Sigmoid colon (tissue), 7 donors: ENCODE measurements around the gene PGAM2. TPM values are rescaled to one million over a fixed set of nuclear protein-coding genes. Genes with fewer than 3 reads are reported as not detected.

ENCODE experiments used
- DNase-seq: peaks from one replicate; pipeline ENCODE4 v3.0.0-alpha.2; 2019
- H3K27ac ChIP-seq, 4 donors: fragments of 200-600 bp; sonication (generic); one replicate each; pipeline ENCODE4 v1.5.1; 2016 to 2019; ENCODE audit warnings: mild to moderate bottlenecking in 1 of 4
- H3K27me3 ChIP-seq, 3 donors: fragments of 200-600 bp; sonication (generic); one replicate each; pipeline ENCODE4 v1.5.1; 2019; ENCODE audit warnings: mild to moderate bottlenecking in 1 of 3
- H3K36me3 ChIP-seq, 4 donors: fragments of 200-600 bp; sonication (generic); one replicate each; pipeline ENCODE4 v1.5.1; 2016 to 2019
- H3K4me1 ChIP-seq, 4 donors: fragments of 200-600 bp; sonication (generic); one replicate each; pipeline ENCODE4 v1.5.1; 2017 to 2019
- H3K4me3 ChIP-seq, 4 donors: fragments of 200-600 bp; sonication (generic); one replicate each; pipeline ENCODE4 v1.5.1; 2017 to 2019; ENCODE audit warnings: mild to moderate bottlenecking in 2 of 4, moderate library complexity in 1 of 4
- H3K9me3 ChIP-seq, 4 donors: fragments of 200-600 bp in 3 of 4; sonication (generic) in 3 of 4; one replicate each; pipeline versions ENCODE4 v1.5.1 to v1.6.1; 2013 to 2019
- EP300 ChIP-seq, 4 donors: sonication (generic); formaldehyde crosslinking; IDR thresholded peaks; one replicate each; pipeline ENCODE4 v1.6.1; 2017; ENCODE audit warnings: antibody characterized with exemption in 4 of 4
- POLR2A ChIP-seq, 2 donors: fragments of 450-650 bp; IDR thresholded peaks; one replicate each; pipeline ENCODE4 v1.6.1; 2016; ENCODE audit warnings: antibody characterized with exemption in 2 of 2, mild to moderate bottlenecking in 2 of 2, moderate library complexity in 2 of 2
- POLR2AphosphoS5 ChIP-seq, 4 donors: sonication (generic); formaldehyde crosslinking; IDR thresholded peaks; one replicate each; pipeline ENCODE4 v1.6.1; 2017; ENCODE audit warnings: antibody characterized with exemption in 4 of 4
- WGBS, 2 donors: extraction: QIAGEN DNeasy Blood & Tissue Kit; methylation state at CpG; one replicate each; pipeline ENCODE4 v1.1.7; 2013; 5-methylcytosine and 5-hydroxymethylcytosine counted together
- intact Hi-C: fragments of 100-400 bp; cut with DNase I; formaldehyde crosslinking; loops from one replicate; pipeline ENCODE4 v1.15.1; 2023
- polyA plus RNA-seq, 3 donors: library from polyadenylated mRNA; stranded (reverse); fragments of 200-250 nt; gene quantifications; one replicate each; pipeline ENCODE4 v1.2.3, GENCODE V29; 2013
- total RNA-seq, 4 donors: library from RNA; depleted of rRNA; stranded (reverse); fragments of >200 nt; gene quantifications; one replicate each; pipeline ENCODE4 v1.1.0, GENCODE V29; 2016
- TF ChIP-seq, protein P1 (sequence below), 4 experiments: fragments of 450-650 bp in 3 of 4; fragments of 200-600 bp in 1 of 4; IDR thresholded peaks; one replicate each; pipeline ENCODE4 v1.5.1; 2016 to 2019; ENCODE audit warnings: antibody characterized with exemption in 4 of 4, mild to moderate bottlenecking in 3 of 4, moderate library complexity in 2 of 4
- donor health status: healthy with polysubstance abuse.
- donor health status: Bipolar disorder and iron deficiency.
- donor health status: healthy.

PGAM2 gene
- total and polyA plus RNA-seq, 7 donors = 0.71 to 3.0 (median 1.3) TPM; not detected in 1

DNA sequence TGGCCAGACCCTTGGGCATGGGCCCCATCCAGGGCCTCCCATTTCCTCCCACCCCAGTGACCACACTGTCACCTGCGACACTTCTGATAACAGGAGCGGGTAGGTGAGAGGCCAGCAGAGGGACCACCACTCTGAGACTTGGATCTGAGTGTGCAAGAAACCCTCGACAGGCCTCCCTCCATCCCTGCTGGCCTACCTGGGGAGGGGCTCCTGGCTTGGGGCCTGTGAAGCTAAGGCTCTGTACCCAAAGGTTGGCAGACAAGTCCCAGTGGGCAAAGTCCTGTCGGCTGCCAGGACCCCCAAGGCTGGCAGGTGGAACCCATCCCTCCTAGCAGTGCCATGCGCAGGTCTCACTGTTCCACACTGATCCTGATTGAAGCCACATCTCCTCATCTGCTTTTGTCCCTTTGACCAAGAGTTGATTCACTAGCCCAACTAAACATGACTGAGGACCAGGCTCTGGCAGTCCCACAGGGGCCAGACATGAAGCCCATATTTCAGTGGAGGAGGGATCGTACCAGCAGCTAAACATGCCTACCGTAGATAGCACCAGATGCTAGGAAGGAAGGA, 1.2 kb upstream of the PGAM2 start:
- Histone ChIP-seq H3K4me1 (peaks cover 0 to 25% (median 20%) of the 10 kb centered on the region in 4 donors), H3K4me3 (no peak overlapping the region), H3K9me3 (no peaks in the 10 kb centered on the region), H3K27ac (no peak overlapping the region), H3K36me3 (peaks cover 0 to 13% (median 0%) of the 10 kb centered on the region in 4 donors), H3K27me3 (no peaks in the 10 kb centered on the region)
- peak; percentile 60 for DNase-seq
- no peak for TF ChIP-seq EP300 (IDR thresholded peaks at IDR 0.05)
- TF ChIP-seq, protein P1, sequence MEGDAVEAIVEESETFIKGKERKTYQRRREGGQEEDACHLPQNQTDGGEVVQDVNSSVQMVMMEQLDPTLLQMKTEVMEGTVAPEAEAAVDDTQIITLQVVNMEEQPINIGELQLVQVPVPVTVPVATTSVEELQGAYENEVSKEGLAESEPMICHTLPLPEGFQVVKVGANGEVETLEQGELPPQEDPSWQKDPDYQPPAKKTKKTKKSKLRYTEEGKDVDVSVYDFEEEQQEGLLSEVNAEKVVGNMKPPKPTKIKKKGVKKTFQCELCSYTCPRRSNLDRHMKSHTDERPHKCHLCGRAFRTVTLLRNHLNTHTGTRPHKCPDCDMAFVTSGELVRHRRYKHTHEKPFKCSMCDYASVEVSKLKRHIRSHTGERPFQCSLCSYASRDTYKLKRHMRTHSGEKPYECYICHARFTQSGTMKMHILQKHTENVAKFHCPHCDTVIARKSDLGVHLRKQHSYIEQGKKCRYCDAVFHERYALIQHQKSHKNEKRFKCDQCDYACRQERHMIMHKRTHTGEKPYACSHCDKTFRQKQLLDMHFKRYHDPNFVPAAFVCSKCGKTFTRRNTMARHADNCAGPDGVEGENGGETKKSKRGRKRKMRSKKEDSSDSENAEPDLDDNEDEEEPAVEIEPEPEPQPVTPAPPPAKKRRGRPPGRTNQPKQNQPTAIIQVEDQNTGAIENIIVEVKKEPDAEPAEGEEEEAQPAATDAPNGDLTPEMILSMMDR (IDR thresholded peaks at IDR 0.05) = no peak
- peak in 1 of 4 donors; percentile 5 for TF ChIP-seq POLR2AphosphoS5 (IDR thresholded peaks at IDR 0.05)
- WGBS, 2 donors = 72 to 74% methylated on average over 7 of the region's 7 CpGs
- intact Hi-C loops = no loop called here

GRCh38 chr7:44066111-44066460, 719 bp upstream of the PGAM2 start:
- WGBS, 2 donors = 29 to 42% methylated on average over 6 of the region's 6 CpGs
- Histone ChIP-seq H3K4me3 (no peak overlapping the region), H3K9me3 (no peaks in the 10 kb centered on the region), H3K4me1 (peaks cover 0 to 25% (median 20%) of the 10 kb centered on the region in 4 donors), H3K36me3 (peaks cover 0 to 18% (median 2%) of the 10 kb centered on the region in 4 donors), H3K27me3 (no peaks in the 10 kb centered on the region), H3K27ac (no peak overlapping the region)
- intact Hi-C loops = no loop called here
- TF ChIP-seq, protein P1 (IDR thresholded peaks at IDR 0.05) = no peak
- TF ChIP-seq EP300 (IDR thresholded peaks at IDR 0.05) (no peak), POLR2A (IDR thresholded peaks at IDR 0.05) (no peak), POLR2AphosphoS5 (IDR thresholded peaks at IDR 0.05) (no peak)
- no peak for DNase-seq

DNA sequence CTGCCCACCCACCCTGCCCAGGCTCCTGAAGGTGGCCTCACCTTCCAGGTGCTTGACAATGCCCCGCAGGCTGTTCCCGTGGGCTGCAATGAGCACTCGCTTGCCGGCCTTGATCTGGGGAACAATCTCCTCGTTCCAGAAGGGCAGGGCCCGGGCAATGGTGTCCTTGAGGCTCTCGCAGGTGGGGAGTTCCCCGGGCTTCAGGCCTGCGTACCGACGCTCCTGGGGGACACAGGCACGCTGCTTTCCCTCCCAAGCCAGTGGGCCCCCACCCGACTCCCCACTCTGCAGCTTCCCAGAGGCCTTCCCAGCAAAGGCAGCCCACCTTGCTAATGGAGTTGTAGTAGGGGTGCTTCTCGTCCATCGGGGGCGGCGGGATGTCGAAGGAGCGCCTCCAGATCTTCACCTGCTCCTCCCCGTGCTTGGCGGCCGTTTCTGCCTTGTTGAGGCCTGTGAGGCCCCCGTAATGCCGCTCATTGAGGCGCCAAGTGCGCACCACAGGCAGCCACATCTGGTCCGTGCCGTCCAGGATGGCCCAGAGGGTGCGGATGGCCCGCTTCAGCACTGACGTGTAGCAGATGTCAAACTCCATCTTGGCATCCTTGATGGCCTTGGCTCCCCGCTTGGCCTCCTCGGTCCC, 456 bp downstream of the PGAM2 start:
- peak; percentile 68 for DNase-seq
- Histone ChIP-seq H3K36me3 (peaks cover 1 to 29% (median 8%) of the 10 kb centered on the region in 4 donors), H3K9me3 (no peaks in the 10 kb centered on the region), H3K4me3 (peak overlapping the region in 1 of 4 donors; percentile 4), H3K27me3 (no peaks in the 10 kb centered on the region), H3K27ac (no peak overlapping the region), H3K4me1 (peaks cover 0 to 25% (median 20%) of the 10 kb centered on the region in 4 donors)
- intact Hi-C loops = no loop called here
- 14 to 46% methylated on average over 33 of the region's 33 CpGs for WGBS, 2 donors
- TF ChIP-seq EP300 (IDR thresholded peaks at IDR 0.05) = no peak
- TF ChIP-seq, protein P1 (IDR thresholded peaks at IDR 0.05) = no peak
- no peak for TF ChIP-seq POLR2AphosphoS5 (IDR thresholded peaks at IDR 0.05)
- no peak for TF ChIP-seq POLR2A (IDR thresholded peaks at IDR 0.05)

GRCh38 chr7:44063894-44064651, 1.3 kb downstream of the PGAM2 start:
- peaks cover 0 to 25% (median 20%) of the 10 kb centered on the region in 4 donors for H3K4me1 ChIP-seq
- no peaks in the 10 kb centered on the region for H3K27me3 ChIP-seq
- intact Hi-C loops = no loop called here
- TF ChIP-seq POLR2A (IDR thresholded peaks at IDR 0.05) (no peak), POLR2AphosphoS5 (IDR thresholded peaks at IDR 0.05) (no peak), EP300 (IDR thresholded peaks at IDR 0.05) (no peak)
- TF ChIP-seq, protein P1 (IDR thresholded peaks at IDR 0.05) = no peak
- WGBS, 2 donors = 38 to 67% methylated on average over 16 of the region's 16 CpGs
- H3K4me3 ChIP-seq = no peak overlapping the region
- no peaks in the 10 kb centered on the region for H3K9me3 ChIP-seq
- peak; percentile 62 for DNase-seq
- peaks cover 9 to 38% (median 16%) of the 10 kb centered on the region in 4 donors for H3K36me3 ChIP-seq
- H3K27ac ChIP-seq = no peak overlapping the region
